HL-60 (cell line): Measurements from ENCODE around the gene STXBP4.

Experiments
- DNase-seq, 2 experiments: peaks; one replicate each; pipeline ENCODE4 v3.0.0-alpha.2; 2010 to 2020; ENCODE audit warnings: low read depth in 1 of 2, low spot score in 1 of 2
- H3K27ac ChIP-seq: fragments of 250-450 bp; sonication (Bioruptor Pico); replicated peaks from 2 replicates; pipeline ENCODE4 v1.5.1; 2020; ENCODE audit warnings: mild to moderate bottlenecking, moderate library complexity
- H3K27me3 ChIP-seq: fragments of 250-450 bp; sonication (Bioruptor Pico); 2 replicates; pipeline ENCODE4 v1.5.1; 2021; ENCODE audit warnings: mild to moderate bottlenecking, moderate library complexity; ENCODE audit not compliant: insufficient read depth, poor library complexity, severe bottlenecking
- H3K4me3 ChIP-seq: replicated peaks from 2 replicates; pipeline ENCODE4 v1.5.1; 2011; ENCODE audit warnings: mild to moderate bottlenecking, control low read depth, low read length; ENCODE audit not compliant: insufficient read depth
- GABPA ChIP-seq: IDR thresholded peaks from 2 replicates; pipeline ENCODE4 v1.6.1; 2012; ENCODE audit warnings: low read depth
- POLR2AphosphoS5 ChIP-seq: IDR thresholded peaks from 2 replicates; pipeline ENCODE4 v1.6.1; 2012; ENCODE audit warnings: low read depth
- SPI1 ChIP-seq: IDR thresholded peaks from 2 replicates; pipeline ENCODE4 v1.6.1; 2012; ENCODE audit warnings: low read depth, mild to moderate bottlenecking, borderline replicate concordance
- TF ChIP-seq, protein P1 (sequence below): IDR thresholded peaks from one replicate; pipeline ENCODE4 v1.5.1; 2011; ENCODE audit warnings: low read length, control low read depth, inconsistent platforms; ENCODE audit not compliant: insufficient read depth
- TF ChIP-seq, protein P2 (sequence below): IDR thresholded peaks from 2 replicates; pipeline ENCODE4 v1.6.1; 2012; ENCODE audit warnings: low read depth; ENCODE audit not compliant: insufficient replicate concordance

The STXBP4 gene

DNA sequence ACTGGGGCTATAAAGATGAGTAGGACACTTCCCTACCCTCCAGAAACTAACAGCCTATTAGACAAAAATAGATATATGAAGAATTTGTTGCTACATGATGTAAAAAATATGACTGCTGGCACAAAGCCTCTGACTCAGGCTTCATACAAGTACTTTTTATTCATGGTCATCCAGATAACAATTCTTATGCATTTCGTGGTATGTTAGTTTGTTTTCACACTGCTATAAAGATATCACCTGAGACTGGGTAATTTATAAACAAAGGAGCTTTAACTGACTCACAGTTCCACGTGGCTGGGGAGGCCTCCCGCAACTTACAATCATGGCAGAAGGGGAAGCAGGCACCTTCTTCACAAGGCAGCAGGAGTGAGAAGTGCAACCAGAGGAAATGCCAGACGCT is 183.7 kb downstream of the STXBP4 start:
- no peak overlapping the region for H3K27ac ChIP-seq
- H3K4me3 ChIP-seq, result no peak overlapping the region
- TF ChIP-seq, protein P1, sequence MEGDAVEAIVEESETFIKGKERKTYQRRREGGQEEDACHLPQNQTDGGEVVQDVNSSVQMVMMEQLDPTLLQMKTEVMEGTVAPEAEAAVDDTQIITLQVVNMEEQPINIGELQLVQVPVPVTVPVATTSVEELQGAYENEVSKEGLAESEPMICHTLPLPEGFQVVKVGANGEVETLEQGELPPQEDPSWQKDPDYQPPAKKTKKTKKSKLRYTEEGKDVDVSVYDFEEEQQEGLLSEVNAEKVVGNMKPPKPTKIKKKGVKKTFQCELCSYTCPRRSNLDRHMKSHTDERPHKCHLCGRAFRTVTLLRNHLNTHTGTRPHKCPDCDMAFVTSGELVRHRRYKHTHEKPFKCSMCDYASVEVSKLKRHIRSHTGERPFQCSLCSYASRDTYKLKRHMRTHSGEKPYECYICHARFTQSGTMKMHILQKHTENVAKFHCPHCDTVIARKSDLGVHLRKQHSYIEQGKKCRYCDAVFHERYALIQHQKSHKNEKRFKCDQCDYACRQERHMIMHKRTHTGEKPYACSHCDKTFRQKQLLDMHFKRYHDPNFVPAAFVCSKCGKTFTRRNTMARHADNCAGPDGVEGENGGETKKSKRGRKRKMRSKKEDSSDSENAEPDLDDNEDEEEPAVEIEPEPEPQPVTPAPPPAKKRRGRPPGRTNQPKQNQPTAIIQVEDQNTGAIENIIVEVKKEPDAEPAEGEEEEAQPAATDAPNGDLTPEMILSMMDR, result no peak
- TF ChIP-seq GABPA, result no peak
- TF ChIP-seq SPI1, result no peak
- TF ChIP-seq, protein P2, sequence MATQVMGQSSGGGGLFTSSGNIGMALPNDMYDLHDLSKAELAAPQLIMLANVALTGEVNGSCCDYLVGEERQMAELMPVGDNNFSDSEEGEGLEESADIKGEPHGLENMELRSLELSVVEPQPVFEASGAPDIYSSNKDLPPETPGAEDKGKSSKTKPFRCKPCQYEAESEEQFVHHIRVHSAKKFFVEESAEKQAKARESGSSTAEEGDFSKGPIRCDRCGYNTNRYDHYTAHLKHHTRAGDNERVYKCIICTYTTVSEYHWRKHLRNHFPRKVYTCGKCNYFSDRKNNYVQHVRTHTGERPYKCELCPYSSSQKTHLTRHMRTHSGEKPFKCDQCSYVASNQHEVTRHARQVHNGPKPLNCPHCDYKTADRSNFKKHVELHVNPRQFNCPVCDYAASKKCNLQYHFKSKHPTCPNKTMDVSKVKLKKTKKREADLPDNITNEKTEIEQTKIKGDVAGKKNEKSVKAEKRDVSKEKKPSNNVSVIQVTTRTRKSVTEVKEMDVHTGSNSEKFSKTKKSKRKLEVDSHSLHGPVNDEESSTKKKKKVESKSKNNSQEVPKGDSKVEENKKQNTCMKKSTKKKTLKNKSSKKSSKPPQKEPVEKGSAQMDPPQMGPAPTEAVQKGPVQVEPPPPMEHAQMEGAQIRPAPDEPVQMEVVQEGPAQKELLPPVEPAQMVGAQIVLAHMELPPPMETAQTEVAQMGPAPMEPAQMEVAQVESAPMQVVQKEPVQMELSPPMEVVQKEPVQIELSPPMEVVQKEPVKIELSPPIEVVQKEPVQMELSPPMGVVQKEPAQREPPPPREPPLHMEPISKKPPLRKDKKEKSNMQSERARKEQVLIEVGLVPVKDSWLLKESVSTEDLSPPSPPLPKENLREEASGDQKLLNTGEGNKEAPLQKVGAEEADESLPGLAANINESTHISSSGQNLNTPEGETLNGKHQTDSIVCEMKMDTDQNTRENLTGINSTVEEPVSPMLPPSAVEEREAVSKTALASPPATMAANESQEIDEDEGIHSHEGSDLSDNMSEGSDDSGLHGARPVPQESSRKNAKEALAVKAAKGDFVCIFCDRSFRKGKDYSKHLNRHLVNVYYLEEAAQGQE, result no peak
- no peak for TF ChIP-seq POLR2AphosphoS5
- DNase-seq, result no peak
- H3K27me3 ChIP-seq, result no peaks in the 10 kb centered on the region

GRCh38 chr17:55154101-55154500 is 185.5 kb downstream of the STXBP4 start:
- Histone ChIP-seq H3K4me3 (no peak overlapping the region), H3K27ac (no peak overlapping the region), H3K27me3 (no peaks in the 10 kb centered on the region)
- DNase-seq, result no peak
- TF ChIP-seq SPI1, result no peak
- TF ChIP-seq, protein P1, result no peak

DNA sequence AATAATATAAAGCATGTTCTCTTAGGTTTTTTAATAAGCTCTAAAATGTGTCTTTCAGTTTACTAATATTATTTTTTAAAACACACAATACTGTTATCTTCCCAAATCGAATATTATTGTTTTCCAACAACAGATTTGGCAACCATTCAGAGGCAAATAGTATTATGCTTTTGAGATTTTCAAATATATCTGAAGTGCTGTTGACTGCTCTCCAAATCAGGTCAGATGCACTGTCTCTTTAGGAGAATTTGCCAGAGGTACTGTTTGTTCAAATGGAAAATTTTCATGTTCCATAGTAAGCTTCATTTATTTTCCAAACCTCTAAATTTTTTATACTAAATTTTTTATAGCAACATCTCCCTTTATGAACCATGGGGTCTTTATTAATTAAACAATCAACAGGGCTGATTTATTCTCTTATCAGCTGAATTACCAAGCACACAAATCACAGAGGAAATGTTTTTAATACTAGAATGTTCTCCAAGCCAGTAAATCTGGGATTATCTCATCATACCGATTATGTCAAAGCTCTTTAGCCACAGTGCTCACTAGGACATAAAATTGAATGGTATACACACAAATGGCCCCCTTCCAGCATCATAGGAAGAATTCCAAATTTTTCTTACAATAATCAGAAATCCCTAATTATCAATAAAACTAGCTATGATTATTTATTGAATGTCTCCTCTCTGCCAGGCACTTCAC is 187.4 kb downstream of the STXBP4 start:
- Histone ChIP-seq H3K27ac (no peak overlapping the region), H3K27me3 (no peaks in the 10 kb centered on the region), H3K4me3 (no peak overlapping the region)
- no peak for TF ChIP-seq SPI1
- TF ChIP-seq, protein P1, result no peak
- no peak for TF ChIP-seq POLR2AphosphoS5
- TF ChIP-seq, protein P2, result no peak
- no peak for TF ChIP-seq GABPA
- no peak for DNase-seq

GRCh38 chr17:55157165-55157564 is 188.6 kb downstream of the STXBP4 start:
- DNase-seq, result no peak
- Histone ChIP-seq H3K4me3 (no peak overlapping the region), H3K27me3 (no peaks in the 10 kb centered on the region), H3K27ac (no peak overlapping the region)
- TF ChIP-seq POLR2AphosphoS5 (no peak), SPI1 (no peak)
